ENCODE results near the gene TUBA1B. TPM values are rescaled to one million over a fixed set of nuclear protein-coding genes. Genes with fewer than 3 reads are reported as not detected.

The TUBA1B gene
- total RNA-seq, 3 donors from 2014 or later = 391 to 679 (median 491) TPM

- no peak for ATAC-seq
- peaks cover 21% of the 10 kb centered on the region for H3K4me1 ChIP-seq (ENCODE audit: low read depth)
- no peaks in the 10 kb centered on the region for H3K9me3 ChIP-seq
- no peak overlapping the region for H3K4me3 ChIP-seq
- no peak for DNase-seq
- intact Hi-C loops (cut with DNase I, micrococcal nuclease) = no loop called here
- H3K36me3 ChIP-seq (ENCODE audit: low read depth) = peaks cover 6% of the 10 kb centered on the region
- no peak for TF ChIP-seq CTCF (IDR thresholded peaks at IDR 0.05)
Measured at GRCh38 chr12:49105504-49106084, 25.6 kb downstream of the TUBA1B start.

DNA sequence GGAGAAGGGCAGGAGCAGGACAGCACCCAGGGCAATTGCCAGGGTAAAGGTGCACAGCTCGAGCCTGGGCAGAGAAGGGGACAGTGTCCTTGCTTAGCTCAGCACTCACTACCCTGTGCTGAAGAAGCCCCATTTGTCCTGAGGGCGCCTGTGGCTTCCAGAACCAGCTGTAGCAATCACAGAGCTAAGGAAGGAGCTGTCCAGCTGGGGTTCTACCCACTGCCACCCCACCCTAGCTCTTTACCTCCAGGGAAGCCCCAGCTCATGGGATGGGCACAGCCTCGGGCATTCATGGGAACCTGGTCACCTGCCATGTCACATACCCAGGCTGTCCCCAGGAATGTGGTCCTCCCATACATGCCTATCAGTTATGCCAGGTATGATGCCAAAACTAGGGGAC lies 26.4 kb downstream of the TUBA1B start:
- DNase-seq (no peak), ATAC-seq (no peak)
- no peak for TF ChIP-seq CTCF (IDR thresholded peaks at IDR 0.05)
- H3K4me3 ChIP-seq = no peak overlapping the region
- peaks cover 21% of the 10 kb centered on the region for H3K4me1 ChIP-seq (ENCODE audit: low read depth)
- H3K36me3 ChIP-seq (ENCODE audit: low read depth) = peaks cover 5% of the 10 kb centered on the region
- no peaks in the 10 kb centered on the region for H3K9me3 ChIP-seq
- intact Hi-C loops (cut with DNase I, micrococcal nuclease) = no loop called here

DNA sequence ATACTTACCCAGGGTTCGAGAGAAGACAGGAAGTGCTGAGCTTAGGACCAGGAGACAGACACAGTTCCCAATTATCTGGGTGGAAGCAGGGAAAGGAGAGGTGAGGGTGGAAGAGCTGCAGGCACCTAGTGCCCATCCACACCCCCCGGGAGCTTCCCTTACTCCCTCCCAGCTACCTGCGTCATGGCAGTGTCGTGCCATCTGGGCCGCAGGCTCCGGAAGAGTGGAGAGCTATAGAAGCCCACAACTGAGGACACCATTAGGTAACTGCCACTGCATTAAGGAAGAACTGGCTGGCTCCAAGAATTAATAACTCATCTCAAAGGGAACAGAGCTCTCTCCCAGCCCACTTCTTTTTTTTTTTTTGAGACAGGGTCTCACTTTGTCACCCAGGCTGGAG lies 30.8 kb downstream of the TUBA1B start:
- intact Hi-C loops (cut with DNase I, micrococcal nuclease) = no loop called here

GRCh38 chr12:49098703-49099102 lies 32.5 kb downstream of the TUBA1B start:
- TF ChIP-seq CTCF (IDR thresholded peaks at IDR 0.05) = no peak
- DNase-seq (no peak), ATAC-seq (no peak)
- H3K9me3 ChIP-seq = no peaks in the 10 kb centered on the region
- H3K4me3 ChIP-seq = no peak overlapping the region
- peaks cover 5% of the 10 kb centered on the region for H3K36me3 ChIP-seq (ENCODE audit: low read depth)
- intact Hi-C loops (cut with DNase I, micrococcal nuclease) = no loop called here
- peaks cover 8% of the 10 kb centered on the region for H3K4me1 ChIP-seq (ENCODE audit: low read depth)

More for the DNA sequence above, 30.8 kb downstream of the TUBA1B start:
- Histone ChIP-seq H3K4me1 (ENCODE audit: low read depth) (no peaks in the 10 kb centered on the region), H3K4me3 (no peak overlapping the region), H3K36me3 (ENCODE audit: low read depth) (peaks cover 5% of the 10 kb centered on the region), H3K9me3 (no peaks in the 10 kb centered on the region)
- ATAC-seq (no peak), DNase-seq (no peak)
- TF ChIP-seq CTCF (IDR thresholded peaks at IDR 0.05) = no peak

DNA sequence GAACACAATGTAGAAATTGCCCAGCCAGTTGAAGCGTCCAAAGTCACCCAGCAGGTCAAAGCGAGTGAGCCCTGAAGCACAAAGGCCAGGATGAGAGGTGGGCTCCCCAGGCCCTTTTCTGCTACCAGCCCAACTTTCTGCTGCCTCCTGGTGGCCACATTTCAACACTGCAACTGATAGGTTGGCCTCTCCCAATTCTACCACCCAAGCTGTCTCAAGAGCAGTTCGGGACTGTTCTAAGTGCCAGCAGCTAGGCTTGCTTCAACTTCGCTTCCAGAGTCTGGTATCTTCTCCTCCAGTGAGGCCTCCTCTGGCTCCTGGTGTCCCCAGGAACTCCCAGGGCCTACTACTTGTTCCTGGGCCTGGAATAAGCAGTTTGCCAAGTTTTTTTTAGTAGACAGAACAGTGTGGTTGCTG lies 33.2 kb downstream of the TUBA1B start:
- DNase-seq = peak in 1 of 3 donors; percentile 66
- intact Hi-C loops (cut with DNase I, micrococcal nuclease) = no loop called here
- Histone ChIP-seq H3K4me3 (no peak overlapping the region), H3K9me3 (no peaks in the 10 kb centered on the region), H3K36me3 (ENCODE audit: low read depth) (peaks cover 5% of the 10 kb centered on the region), H3K4me1 (ENCODE audit: low read depth) (peaks cover 10% of the 10 kb centered on the region)
- TF ChIP-seq CTCF (IDR thresholded peaks at IDR 0.05) = peak; percentile 69
- peak; percentile 68 for ATAC-seq

DNA sequence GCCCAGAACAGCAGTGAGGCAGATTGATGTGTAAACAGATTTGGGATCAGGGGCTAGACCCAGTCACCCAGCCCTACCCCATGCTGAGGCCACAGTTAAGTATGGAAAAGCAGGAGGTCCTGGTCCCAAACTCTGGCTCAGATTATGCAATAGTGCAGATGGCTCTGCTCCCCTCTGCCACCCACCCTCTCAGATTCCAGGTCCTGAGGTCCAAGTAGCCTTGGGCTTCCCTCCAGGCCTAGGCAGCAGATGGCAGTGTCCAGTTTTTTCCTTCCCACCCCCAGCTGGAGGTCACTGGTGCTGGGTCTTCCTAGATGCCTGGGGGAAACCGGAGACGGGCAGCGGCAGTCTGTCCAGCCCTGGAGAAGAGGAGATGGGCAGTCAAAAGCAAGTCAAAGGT lies 33.8 kb downstream of the TUBA1B start:
- Histone ChIP-seq H3K9me3 (no peaks in the 10 kb centered on the region), H3K4me1 (ENCODE audit: low read depth) (peaks cover 10% of the 10 kb centered on the region), H3K4me3 (no peak overlapping the region), H3K36me3 (ENCODE audit: low read depth) (peaks cover 5% of the 10 kb centered on the region)
- DNase-seq (no peak), ATAC-seq (no peak)
- TF ChIP-seq CTCF (IDR thresholded peaks at IDR 0.05) = no peak
- intact Hi-C loops (cut with DNase I, micrococcal nuclease) = no loop called here
